Stimulated activated naive CD4-positive, alpha-beta T cell treated with Interleukin-2 at 50 U/mL for 16 hours (primary cell): ENCODE results near the gene SLC25A30.
"Not testable (repeated sequence)": the region's sequence is repeated elsewhere in the genome, so short reads cannot be mapped to it uniquely, and the experiment has no call there.

Experiments
- DNase-seq: peaks from one replicate; lab custom pipeline; 2025; lab: John Stamatoyannopoulos, UW

SLC25A30 gene

DNA sequence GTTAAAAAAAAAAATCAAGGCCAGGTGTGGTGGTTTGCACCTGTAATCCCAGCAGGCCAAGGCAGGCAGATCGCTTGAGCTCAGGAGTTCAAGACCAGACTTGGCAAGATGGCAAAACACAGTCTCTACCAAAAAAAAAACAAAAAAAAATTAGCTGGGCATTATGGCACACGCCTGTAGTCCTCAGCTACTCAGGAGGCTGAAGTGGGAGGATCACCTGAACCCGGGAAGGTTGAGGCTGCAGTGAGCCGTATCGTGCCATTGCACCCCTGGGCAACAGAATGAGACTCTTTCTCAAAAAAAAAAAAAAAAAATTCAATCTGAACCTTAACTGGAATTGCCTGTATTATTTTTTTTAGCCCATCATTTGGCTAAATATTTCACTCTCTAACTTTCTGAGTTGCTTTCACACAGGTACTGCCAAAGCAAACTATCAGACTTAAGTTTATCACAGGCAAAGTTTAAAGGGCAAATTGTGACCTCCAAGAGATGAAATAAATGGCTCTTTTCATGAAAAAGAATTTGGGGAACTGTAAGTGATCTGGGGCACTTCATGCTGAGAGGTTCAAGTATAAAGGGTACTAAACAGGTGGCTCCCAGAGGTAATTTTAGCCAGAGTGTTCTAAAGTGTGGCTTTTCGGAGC is 14.7 kb upstream of the SLC25A30 start:
- DNase-seq, result no peak

DNA sequence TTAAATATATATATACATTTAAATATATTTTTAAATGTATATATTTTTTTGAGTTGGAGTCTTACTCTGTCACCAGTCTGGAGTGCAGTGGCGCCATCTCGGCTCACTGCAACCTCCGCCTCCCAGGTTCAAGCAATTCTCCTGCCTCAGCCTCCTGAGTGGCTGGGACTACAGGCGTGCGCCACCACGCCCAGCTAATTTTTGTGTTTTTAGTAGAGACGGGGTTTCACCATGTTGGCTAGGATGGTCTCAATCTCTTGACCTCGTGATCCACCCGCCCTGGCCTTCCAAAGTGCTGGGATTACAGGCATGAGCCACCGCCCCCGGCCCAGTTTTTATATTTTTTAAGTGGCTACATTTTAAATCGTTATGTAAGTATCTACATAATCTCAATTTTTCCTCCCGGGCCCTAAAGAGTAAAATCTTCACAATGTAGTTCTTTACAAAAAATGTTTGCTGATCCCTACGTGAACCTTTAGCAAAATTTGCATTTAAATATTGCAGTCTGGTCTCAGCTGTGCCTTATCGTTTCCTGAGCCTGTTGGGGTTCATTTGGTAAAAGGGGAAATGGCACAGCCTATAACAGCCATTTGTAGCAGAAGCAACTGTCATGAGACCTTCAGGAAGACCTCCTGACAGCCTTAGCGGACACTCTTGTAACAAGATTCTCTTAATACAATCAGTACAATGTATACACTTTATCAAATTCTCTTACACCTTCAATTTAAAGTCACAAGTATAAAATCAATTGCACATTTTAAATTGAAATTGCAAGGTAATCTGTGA is 8.1 kb upstream of the SLC25A30 start:
- DNase-seq, result not testable (repeated sequence)

DNA sequence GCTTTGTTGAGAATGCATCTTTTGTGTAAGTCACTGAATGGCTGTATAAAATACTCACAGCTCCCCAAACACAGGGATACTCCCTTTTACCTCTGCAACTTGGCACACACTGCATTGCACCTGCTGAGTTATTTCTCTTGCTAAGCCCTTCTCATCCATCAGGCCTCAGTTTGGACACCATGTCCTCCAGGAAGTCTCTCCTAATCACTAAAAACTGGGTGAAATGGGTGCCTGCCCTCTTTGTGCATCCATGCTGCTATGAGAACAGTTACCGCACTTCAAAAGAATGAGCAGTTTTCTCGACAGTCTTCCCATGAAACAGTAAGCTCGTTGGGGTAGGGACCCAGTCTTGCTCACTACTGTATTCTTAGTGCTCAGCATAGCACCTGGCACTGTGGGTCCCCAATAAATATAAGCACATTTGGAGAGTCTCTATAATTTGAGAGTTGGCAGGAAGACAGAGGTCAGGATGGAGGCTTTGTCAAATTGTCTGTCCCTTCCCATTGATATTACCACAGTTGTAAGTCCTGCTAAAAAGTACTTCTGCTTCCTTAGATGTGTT is 4.6 kb upstream of the SLC25A30 start:
- DNase-seq, result no peak

- no peak for DNase-seq
Measured at GRCh38 chr13:45419945-45420344, 1.8 kb upstream of the SLC25A30 start.

DNA sequence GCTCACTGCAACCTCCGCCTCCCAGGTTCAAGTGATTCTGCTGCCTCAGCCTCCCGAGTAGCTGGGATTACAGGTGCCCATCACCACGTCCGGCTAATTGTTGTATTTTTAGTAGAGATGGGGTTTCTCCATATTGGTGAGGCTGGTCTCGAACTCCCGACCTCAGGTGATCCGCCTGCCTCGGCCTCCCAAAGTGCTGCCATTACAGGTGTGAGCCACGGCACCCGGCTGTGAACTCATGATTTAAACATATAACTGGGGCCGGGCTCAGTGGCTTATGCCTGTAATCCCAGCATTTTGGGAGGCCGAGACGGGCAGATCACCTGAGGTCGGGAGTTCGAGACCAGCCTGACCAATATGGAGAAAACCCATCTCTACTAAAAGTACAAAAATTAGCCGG is 1.2 kb upstream of the SLC25A30 start:
- not testable (repeated sequence) for DNase-seq

- no peak for DNase-seq
Measured at GRCh38 chr13:45416516-45417128, 1.6 kb downstream of the SLC25A30 start.

DNA sequence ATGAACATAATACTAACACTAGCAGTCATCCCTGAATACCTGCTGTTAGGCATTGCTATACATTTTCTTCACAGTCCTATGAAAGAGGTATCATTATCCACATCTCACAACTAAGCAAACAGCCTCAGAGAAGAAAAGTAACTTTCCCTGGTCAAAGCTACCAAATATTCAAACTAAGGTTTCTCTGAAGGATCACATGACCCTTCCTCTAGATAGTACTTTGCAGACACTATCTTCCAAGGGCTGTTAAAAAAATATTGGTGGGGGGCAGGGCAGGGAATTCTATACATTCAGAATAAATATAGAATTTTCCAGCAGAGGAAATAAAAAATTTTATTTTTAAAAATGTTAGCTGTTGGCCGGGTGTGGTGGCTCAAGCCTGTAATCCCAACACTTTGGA is 3.1 kb downstream of the SLC25A30 start:
- no peak for DNase-seq

DNA sequence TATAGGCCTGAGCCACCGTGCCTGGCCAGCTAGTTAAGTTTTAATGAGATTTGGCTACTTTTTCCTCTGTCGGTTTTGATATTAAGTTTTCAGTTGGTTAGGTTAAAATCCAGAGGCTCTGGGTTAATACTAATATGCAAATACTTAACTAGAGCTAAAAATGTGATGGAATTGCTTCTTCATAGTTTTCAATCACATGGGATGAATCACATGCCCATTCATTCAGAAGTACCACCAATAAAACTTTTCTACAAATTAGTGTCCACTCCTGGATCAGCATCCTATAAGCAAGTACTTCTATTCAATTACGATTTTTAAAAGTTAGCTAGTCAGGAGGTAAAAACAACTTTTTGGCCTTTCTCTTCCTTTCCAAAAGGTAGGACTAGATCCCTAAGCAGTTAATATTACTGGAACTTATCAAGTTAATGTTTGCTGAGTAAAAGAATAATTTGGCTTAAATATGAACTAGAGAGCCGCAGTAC is 4.3 kb downstream of the SLC25A30 start:
- no peak for DNase-seq

DNA sequence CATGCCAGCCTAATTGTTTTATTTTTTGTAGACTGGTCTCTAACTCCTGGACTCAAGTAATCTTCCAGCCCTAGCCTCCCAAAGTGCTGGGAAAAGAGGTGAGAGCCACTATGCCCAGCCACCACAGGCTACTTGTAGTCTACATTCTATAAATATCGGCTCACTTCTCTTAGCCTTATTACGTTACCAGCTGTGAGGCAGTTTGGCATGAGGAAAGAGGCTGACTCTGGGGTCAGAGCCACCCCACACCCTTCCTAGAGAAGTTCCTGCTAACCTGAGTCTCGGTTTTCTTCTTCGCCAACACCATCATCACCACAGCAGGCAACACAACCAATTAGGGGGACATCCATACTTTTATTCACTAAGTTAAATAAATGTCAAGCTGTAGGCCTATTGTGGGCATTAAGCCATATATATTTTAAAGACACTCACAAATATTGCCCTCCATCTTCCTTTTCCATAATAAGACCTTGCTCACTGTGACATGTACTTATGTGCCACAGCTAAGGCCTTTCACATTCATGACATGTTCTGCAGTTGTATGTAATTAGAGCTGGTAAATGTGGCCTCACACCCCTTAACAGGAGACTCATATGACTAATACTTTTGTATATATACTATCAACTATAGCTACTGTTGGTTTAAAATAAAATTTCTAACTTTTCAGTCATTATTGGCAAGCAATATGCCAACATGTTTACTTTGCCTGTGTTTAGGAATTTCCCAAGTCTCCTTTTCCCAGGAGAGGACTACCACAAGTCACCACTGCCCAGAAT is 5.7 kb downstream of the SLC25A30 start:
- DNase-seq, result no peak

DNA sequence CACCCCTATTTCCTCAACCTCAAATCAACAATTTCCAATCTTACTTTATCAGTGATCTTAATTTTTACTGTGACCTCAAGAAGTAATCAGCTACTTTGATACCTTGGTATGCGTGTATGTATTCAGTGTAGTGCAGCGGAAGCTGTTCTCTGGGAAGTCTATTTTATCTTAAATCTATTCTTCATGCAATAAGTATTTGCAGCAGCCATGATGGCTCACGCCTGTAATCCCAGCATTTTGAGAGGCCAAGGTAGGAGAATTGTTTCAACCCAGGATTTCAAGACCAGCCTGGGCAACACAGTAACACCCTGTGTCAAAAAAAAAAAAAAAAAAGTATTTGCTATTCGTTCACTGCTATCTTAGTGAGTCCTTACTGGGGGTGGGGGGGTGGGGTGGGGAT is 6.5 kb downstream of the SLC25A30 start:
- DNase-seq, result no peak

DNA sequence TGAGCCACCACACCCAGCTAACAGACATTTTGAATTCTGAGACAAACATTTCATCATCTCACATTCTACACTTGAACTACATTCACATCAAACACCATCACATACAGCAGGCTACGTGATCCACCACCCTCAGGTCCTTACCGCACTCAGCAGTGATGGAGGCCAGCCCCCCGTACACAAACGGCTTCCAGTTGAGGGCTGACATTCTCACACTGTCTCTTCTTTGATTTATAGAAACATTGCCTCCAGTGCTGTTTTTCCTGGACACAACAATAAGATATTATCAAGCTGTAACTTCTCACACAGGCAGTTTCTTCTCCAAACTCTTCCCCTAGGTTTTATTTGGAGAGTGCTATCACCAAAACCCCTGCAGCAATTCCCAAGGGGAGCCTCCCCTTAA is 7.0 kb downstream of the SLC25A30 start:
- no peak for DNase-seq

GRCh38 chr13:45410466-45410865 is 7.7 kb downstream of the SLC25A30 start:
- no peak for DNase-seq

DNA sequence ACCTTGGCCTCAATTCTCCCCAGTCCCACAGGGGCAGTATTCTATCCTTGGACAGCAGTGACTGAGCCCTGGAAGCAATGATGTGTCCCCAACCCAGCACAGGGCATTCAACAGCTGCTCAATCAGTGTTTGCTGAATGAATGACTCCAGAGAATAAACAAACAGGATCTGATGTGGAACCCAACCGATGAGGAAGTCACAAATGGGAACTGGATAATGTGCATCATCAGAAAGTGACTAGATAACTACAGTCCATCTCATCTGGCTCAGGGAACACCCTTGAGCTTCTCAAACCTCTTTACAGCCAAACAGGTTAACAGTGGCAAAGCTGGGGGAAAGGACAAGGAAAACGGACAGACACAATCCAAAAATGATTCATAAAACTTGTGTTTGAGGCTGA is 8.2 kb downstream of the SLC25A30 start:
- no peak for DNase-seq

- DNase-seq, result no peak
Measured at GRCh38 chr13:45406421-45406820, 11.8 kb downstream of the SLC25A30 start.

- DNase-seq, result no peak
Measured at GRCh38 chr13:45403081-45403480, 15.1 kb downstream of the SLC25A30 start.

DNA sequence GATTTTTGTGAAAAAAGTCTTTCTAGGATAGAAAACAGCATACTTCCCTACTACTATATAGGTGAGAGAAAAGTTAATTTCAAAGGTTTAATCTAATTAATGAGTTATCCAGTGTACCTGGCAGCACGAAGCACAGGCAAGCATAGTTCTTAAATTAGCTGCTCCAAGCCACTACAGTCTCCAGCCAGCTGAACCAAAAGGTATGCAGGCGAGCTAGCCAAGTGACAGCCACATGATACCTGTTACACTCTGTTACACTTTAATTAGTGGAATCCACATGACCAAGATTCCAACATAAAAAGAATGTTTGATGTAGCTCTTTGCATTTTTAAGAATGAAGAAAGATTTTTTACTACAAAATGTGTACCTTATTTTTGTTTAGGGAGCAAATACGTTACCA is 15.5 kb downstream of the SLC25A30 start:
- no peak for DNase-seq

DNA sequence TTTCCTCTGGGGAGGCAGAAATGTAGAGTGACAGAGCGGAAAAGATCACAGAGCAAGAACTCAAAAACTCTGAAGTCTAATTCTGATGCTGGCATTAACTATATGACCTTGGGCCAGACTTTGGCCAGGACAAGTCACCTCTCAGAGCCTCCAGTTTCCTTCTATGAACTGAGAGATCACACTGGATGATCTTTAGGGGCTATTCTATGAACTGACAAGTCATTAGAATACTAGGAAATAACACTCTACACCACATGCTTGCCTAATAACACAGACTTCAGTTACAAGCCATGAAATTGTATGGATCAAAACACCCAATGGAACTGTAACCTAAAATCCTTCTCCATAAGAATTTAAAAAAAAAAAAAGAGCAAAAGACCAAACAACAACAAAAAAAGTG is 16.9 kb downstream of the SLC25A30 start:
- no peak for DNase-seq

DNA sequence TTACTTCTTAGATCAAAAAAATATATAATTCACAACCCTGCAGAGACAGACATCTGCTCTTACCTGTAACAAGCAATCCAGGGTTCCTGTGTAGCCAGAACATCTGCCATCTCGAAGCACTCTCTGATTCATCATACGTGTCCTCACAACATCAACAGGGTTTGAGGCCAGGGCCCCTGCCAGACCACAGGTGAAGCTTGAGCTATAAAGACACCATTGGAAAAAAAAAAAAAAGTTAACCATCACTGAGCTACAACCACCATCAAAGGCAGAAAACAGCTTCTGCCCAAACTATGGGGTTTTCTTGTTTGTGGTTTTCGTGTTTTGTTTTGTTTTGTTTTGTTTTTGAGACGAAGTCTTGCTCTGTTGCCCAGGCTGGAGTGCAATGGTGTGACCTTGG is 19.3 kb downstream of the SLC25A30 start:
- DNase-seq, result peak; percentile 23

- no peak for DNase-seq
Measured at GRCh38 chr13:45396533-45397095, 21.6 kb downstream of the SLC25A30 start.

DNA sequence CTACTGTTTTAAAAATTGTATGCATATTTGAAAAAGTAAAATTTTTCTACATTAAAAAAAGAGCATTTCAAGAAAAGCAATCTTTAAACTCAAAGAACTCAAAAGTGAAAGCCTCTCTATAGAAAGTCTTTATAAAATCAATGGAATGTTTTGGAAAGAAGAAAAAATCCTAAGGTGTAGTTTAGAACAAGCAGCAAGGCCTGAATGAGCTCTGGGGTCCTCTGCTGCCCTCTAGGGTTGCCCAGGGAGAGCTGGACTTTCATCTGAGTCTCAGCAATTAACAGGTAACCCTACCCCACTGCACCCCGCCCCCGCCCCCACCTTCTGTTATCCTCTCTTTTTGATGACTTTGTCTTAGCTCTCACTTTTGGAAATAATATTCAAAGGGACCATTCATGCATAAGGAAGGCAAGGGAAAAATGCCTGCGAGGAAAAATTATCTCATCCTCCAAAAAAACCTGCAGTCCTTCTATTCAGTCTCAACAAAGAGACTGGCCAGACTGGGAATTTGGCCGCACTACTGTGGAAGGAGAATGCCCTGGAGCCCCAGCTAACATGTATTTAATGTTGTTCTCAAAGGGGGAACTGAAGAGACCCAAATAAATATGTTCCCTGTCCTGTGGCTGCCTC is 24.1 kb downstream of the SLC25A30 start:
- DNase-seq, result no peak

- no peak for DNase-seq
Measured at GRCh38 chr13:45392811-45393210, 25.4 kb downstream of the SLC25A30 start.
